Mesenchymal stem cell (in vitro differentiated cells and primary cell): Measurements from ENCODE around the gene IFI27.
A peak's percentile ranks its signal among the peaks of the same experiment; 100 is the strongest.

Source experiments
- DNase-seq: peaks from one replicate; pipeline ENCODE4 v3.0.0-alpha.2; 2013
- H2AFZ ChIP-seq: one replicate; pipeline ENCODE4 v1.6.1; 2013; ENCODE audit warnings: low read depth, mild to moderate bottlenecking, control low read depth, inconsistent platforms, low read length, moderate library complexity
- H2AK5ac ChIP-seq: 2 replicates; pipeline ENCODE4 v1.6.1; 2013; ENCODE audit warnings: low read length, moderate library complexity, mild to moderate bottlenecking, inconsistent platforms; ENCODE audit not compliant: severe bottlenecking
- H2BK120ac ChIP-seq: one replicate; pipeline ENCODE4 v1.6.1; 2013; ENCODE audit warnings: low read depth, mild to moderate bottlenecking, inconsistent platforms, low read length, moderate library complexity
- H2BK12ac ChIP-seq, 2 experiments: one replicate each; pipeline ENCODE4 v1.6.1; 2013; ENCODE audit warnings: inconsistent platforms in 2 of 2, low read length in 2 of 2, mild to moderate bottlenecking in 2 of 2, moderate library complexity in 2 of 2, control low read depth in 1 of 2
- H2BK15ac ChIP-seq: one replicate; pipeline ENCODE4 v1.6.1; 2013; ENCODE audit warnings: mild to moderate bottlenecking, low read depth, inconsistent platforms; ENCODE audit not compliant: poor library complexity, severe bottlenecking
- H2BK5ac ChIP-seq: 2 replicates; pipeline ENCODE4 v1.6.1; 2013; ENCODE audit warnings: low read depth, mild to moderate bottlenecking, low read length, control low read depth, inconsistent platforms; ENCODE audit not compliant: poor library complexity, severe bottlenecking
- H3K14ac ChIP-seq, 2 experiments: one replicate each; pipeline ENCODE4 v1.6.1; 2013; ENCODE audit warnings: inconsistent platforms in 2 of 2, low read length in 2 of 2, control low read depth in 1 of 2, mild to moderate bottlenecking in 1 of 2, moderate library complexity in 1 of 2
- H3K18ac ChIP-seq, 2 experiments: one replicate each; pipeline ENCODE4 v1.6.1; 2013; ENCODE audit warnings: inconsistent platforms in 2 of 2, low read length in 2 of 2, control low read depth in 1 of 2, low read depth in 1 of 2, mild to moderate bottlenecking in 1 of 2
- H3K23ac ChIP-seq, 2 experiments: one replicate each; pipeline ENCODE4 v1.6.1; 2013; ENCODE audit warnings: inconsistent platforms in 2 of 2, low read length in 2 of 2, mild to moderate bottlenecking in 2 of 2, moderate library complexity in 2 of 2, control low read depth in 1 of 2
- H3K27ac ChIP-seq: 2 replicates; pipeline ENCODE4 v1.5.1; 2013; ENCODE audit warnings: mild to moderate bottlenecking, moderate library complexity, low read length, control low read depth, inconsistent platforms; ENCODE audit not compliant: poor library complexity, severe bottlenecking
- H3K27me3 ChIP-seq, 2 experiments: 2 replicates each; pipeline versions ENCODE4 v1.6.1 to v1.7.0; 2013; ENCODE audit warnings: low read length in 2 of 2, mild to moderate bottlenecking in 2 of 2, moderate library complexity in 2 of 2, control low read depth in 1 of 2, inconsistent platforms in 1 of 2; ENCODE audit not compliant: control insufficient read depth in 1 of 2, insufficient read depth in 1 of 2
- H3K36me3 ChIP-seq, 2 experiments: 2 replicates each; pipeline versions ENCODE4 v1.6.1 to v1.7.0; 2013; ENCODE audit warnings: low read length in 2 of 2, control low read depth in 1 of 2, inconsistent platforms in 1 of 2, low read depth in 1 of 2, mild to moderate bottlenecking in 1 of 2; ENCODE audit not compliant: insufficient read depth in 2 of 2, control insufficient read depth in 1 of 2
- H3K4ac ChIP-seq, 2 experiments: one replicate each; pipeline ENCODE4 v1.6.1; 2013; ENCODE audit warnings: inconsistent platforms in 2 of 2, low read length in 2 of 2, mild to moderate bottlenecking in 2 of 2, moderate library complexity in 2 of 2, control low read depth in 1 of 2, low read depth in 1 of 2
- H3K4me1 ChIP-seq: 2 replicates; pipeline ENCODE4 v1.6.1; 2013; ENCODE audit warnings: low read depth, low read length, control low read depth; ENCODE audit not compliant: control insufficient read depth, insufficient read depth
- H3K4me2 ChIP-seq: 2 replicates; pipeline ENCODE4 v1.6.1; 2013; ENCODE audit warnings: low read length, mild to moderate bottlenecking, inconsistent platforms; ENCODE audit not compliant: poor library complexity, severe bottlenecking
- H3K4me3 ChIP-seq, 2 experiments: 2 replicates each; pipeline versions ENCODE4 v1.5.1 to v1.7.0; 2013; ENCODE audit warnings: low read length in 2 of 2, mild to moderate bottlenecking in 2 of 2, control low read depth in 1 of 2, low read depth in 1 of 2; ENCODE audit not compliant: insufficient read depth in 1 of 2
- H3K79me1 ChIP-seq: replicated peaks from 2 replicates; pipeline ENCODE4 v1.6.1; 2013; ENCODE audit warnings: mild to moderate bottlenecking, control low read depth, low read length, inconsistent platforms; ENCODE audit not compliant: poor library complexity, severe bottlenecking
- H3K9ac ChIP-seq: 2 replicates; pipeline ENCODE4 v1.7.0; 2013; ENCODE audit warnings: mild to moderate bottlenecking, low read length, moderate library complexity
- H3K9me3 ChIP-seq: 2 replicates; pipeline ENCODE4 v1.7.0; 2013; ENCODE audit warnings: mild to moderate bottlenecking, low read length; ENCODE audit not compliant: control insufficient read depth
- H4K8ac ChIP-seq: one replicate; pipeline ENCODE4 v1.6.1; 2013; ENCODE audit warnings: inconsistent platforms, mild to moderate bottlenecking, low read length, moderate library complexity
- H4K91ac ChIP-seq: one replicate; pipeline ENCODE4 v1.6.1; 2013; ENCODE audit warnings: mild to moderate bottlenecking, low read length, inconsistent platforms
- WGBS: methylation state at CpG from one replicate; pipeline ENCODE4 v1.1.7; 2013; ENCODE audit warnings: mixed read lengths; 5-methylcytosine and 5-hydroxymethylcytosine counted together

Gene IFI27

DNA sequence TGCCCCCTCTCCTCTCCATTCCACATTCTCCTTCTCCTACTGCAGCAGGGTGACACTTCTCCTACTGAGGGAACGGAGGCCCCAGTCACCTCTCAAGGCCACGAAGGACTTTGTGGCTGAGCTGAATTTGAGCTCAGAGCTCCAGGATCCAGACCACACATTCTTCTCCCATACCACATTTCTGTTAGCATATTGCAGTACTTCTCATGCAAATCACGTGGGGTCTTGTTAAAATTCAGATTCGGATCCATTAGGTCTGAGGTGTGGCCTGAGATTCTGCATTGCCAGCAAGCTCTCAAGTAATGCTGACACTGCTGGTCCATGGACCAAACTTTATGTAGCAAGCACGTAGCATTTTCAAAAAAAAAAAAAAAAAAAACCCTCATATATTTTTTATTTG, 28.5 kb downstream of the IFI27 start:
- Histone ChIP-seq H3K4ac (no peak overlapping the region), H3K4me2 (no peak overlapping the region), H3K27ac (no peak overlapping the region), H3K23ac (no peak overlapping the region), H3K79me1 (no peaks in the 10 kb centered on the region), H3K14ac (no peak overlapping the region), H3K36me3 (no peaks in the 10 kb centered on the region), H2AFZ (no peak overlapping the region), H3K18ac (no peak overlapping the region), H3K27me3 (peaks cover 16 to 27% of the 10 kb centered on the region in 2 experiments), H3K4me3 (no peak overlapping the region), H2AK5ac (no peak overlapping the region), H2BK12ac (no peak overlapping the region), H3K9ac (no peak overlapping the region), H3K4me1 (peaks cover 2% of the 10 kb centered on the region), H2BK15ac (no peak overlapping the region), H3K9me3 (peaks cover 5% of the 10 kb centered on the region), H2BK120ac (no peak overlapping the region), H2BK5ac (no peak overlapping the region), H4K91ac (no peak overlapping the region), H4K8ac (no peak overlapping the region)
- 63% methylated on average over 4 of the region's 5 CpGs for WGBS
- no peak for DNase-seq

GRCh38 chr14:94139421-94139820, 28.9 kb downstream of the IFI27 start:
- 63% methylated on average over 5 of the region's 5 CpGs for WGBS
- no peak overlapping the region for H3K27ac ChIP-seq

GRCh38 chr14:94142247-94142646, 31.7 kb downstream of the IFI27 start:
- Histone ChIP-seq H2AFZ (peak overlapping the region; percentile 11), H3K4ac (no peak overlapping the region), H4K91ac (no peak overlapping the region), H3K36me3 (no peaks in the 10 kb centered on the region), H3K79me1 (no peaks in the 10 kb centered on the region), H3K23ac (no peak overlapping the region), H3K4me3 (no peak overlapping the region), H3K9me3 (no peaks in the 10 kb centered on the region), H3K27me3 (peaks cover 14 to 27% of the 10 kb centered on the region in 2 experiments), H2BK12ac (no peak overlapping the region), H3K4me2 (no peak overlapping the region), H3K14ac (no peak overlapping the region), H2BK15ac (no peak overlapping the region), H2BK5ac (no peak overlapping the region), H3K9ac (no peak overlapping the region), H3K18ac (no peak overlapping the region), H2AK5ac (no peak overlapping the region), H2BK120ac (no peak overlapping the region), H4K8ac (no peak overlapping the region), H3K27ac (no peak overlapping the region), H3K4me1 (peaks cover 4% of the 10 kb centered on the region)
- DNase-seq: no peak
- WGBS: no CpG with 5 or more reads among the region's 3 CpGs

More at GRCh38 chr14:94139421-94139820, 28.9 kb downstream of the IFI27 start:
- H4K91ac ChIP-seq: no peak overlapping the region
- DNase-seq: no peak
- no peaks in the 10 kb centered on the region for H3K36me3 ChIP-seq
- H3K9ac ChIP-seq: no peak overlapping the region
- H3K4me1 ChIP-seq: peaks cover 2% of the 10 kb centered on the region
- no peak overlapping the region for H2BK12ac ChIP-seq
- no peak overlapping the region for H3K23ac ChIP-seq
- no peak overlapping the region for H2BK5ac ChIP-seq
- no peak overlapping the region for H2AK5ac ChIP-seq
- no peak overlapping the region for H4K8ac ChIP-seq
- H3K79me1 ChIP-seq: no peaks in the 10 kb centered on the region
- H3K9me3 ChIP-seq: peaks cover 5% of the 10 kb centered on the region
- no peak overlapping the region for H3K14ac ChIP-seq
- no peak overlapping the region for H3K18ac ChIP-seq
- H2BK120ac ChIP-seq: no peak overlapping the region
- no peak overlapping the region for H3K4me2 ChIP-seq
- H2BK15ac ChIP-seq: no peak overlapping the region
- H2AFZ ChIP-seq: no peak overlapping the region
- H3K27me3 ChIP-seq: peaks cover 16 to 27% of the 10 kb centered on the region in 2 experiments
- no peak overlapping the region for H3K4ac ChIP-seq
- H3K4me3 ChIP-seq: no peak overlapping the region

GRCh38 chr14:94142836-94143235, 32.3 kb downstream of the IFI27 start:
- Histone ChIP-seq H3K4ac (no peak overlapping the region), H3K4me3 (no peak overlapping the region), H2BK5ac (no peak overlapping the region), H2BK12ac (no peak overlapping the region), H4K8ac (no peak overlapping the region), H3K36me3 (no peaks in the 10 kb centered on the region), H2AFZ (no peak overlapping the region), H3K79me1 (no peaks in the 10 kb centered on the region), H2BK15ac (no peak overlapping the region), H2BK120ac (no peak overlapping the region), H3K18ac (no peak overlapping the region), H3K4me1 (peaks cover 4% of the 10 kb centered on the region), H3K9me3 (no peaks in the 10 kb centered on the region), H3K27me3 (peaks cover 11 to 26% of the 10 kb centered on the region in 2 experiments), H2AK5ac (no peak overlapping the region), H3K14ac (no peak overlapping the region), H3K27ac (no peak overlapping the region), H3K4me2 (no peak overlapping the region), H3K9ac (no peak overlapping the region), H3K23ac (no peak overlapping the region), H4K91ac (no peak overlapping the region)
- WGBS: 80% methylated on average over 1 of the region's 1 CpG
- DNase-seq: no peak
